GM10266 (cell line): Measurements from ENCODE around the gene MYLK2.
A peak's percentile ranks its signal among the peaks of the same experiment; 100 is the strongest.

ENCODE experiments used
- DNase-seq: peaks from one replicate; pipeline ENCODE4 v3.0.0; 2012; ENCODE audit errors: extremely low spot score
- CTCF ChIP-seq: IDR thresholded peaks from 2 replicates; pipeline ENCODE4 v1.5.1; 2012; ENCODE audit warnings: mild to moderate bottlenecking, low read depth; ENCODE audit not compliant: control insufficient read depth, insufficient read depth; ENCODE audit errors: missing control alignments

MYLK2 gene

GRCh38 chr20:31816221-31816620, 2.9 kb upstream of the MYLK2 start:
- DNase-seq, result no peak
- no peak for TF ChIP-seq CTCF

- no peak for TF ChIP-seq CTCF
- DNase-seq, result no peak
Measured at GRCh38 chr20:31817461-31817860, 1.7 kb upstream of the MYLK2 start.

GRCh38 chr20:31818376-31818908, 714 bp upstream of the MYLK2 start:
- TF ChIP-seq CTCF, result no peak
- no peak for DNase-seq

- TF ChIP-seq CTCF, result no peak
- no peak for DNase-seq
Measured at GRCh38 chr20:31820228-31820627, 1.1 kb downstream of the MYLK2 start.

- DNase-seq, result no peak
Measured at GRCh38 chr20:31821427-31821826, 2.3 kb downstream of the MYLK2 start.

GRCh38 chr20:31822421-31823330, 3.5 kb downstream of the MYLK2 start:
- peak; percentile 88 for DNase-seq
- peak; percentile 97 for TF ChIP-seq CTCF

More at GRCh38 chr20:31821427-31821826, 2.3 kb downstream of the MYLK2 start:
- no peak for TF ChIP-seq CTCF
